Stimulated activated CD4-positive, alpha-beta T cell treated with anti-CD3 and anti-CD28 coated beads, TNF-alpha, amount 100 ng/mL, for 1 hour (primary cell): ENCODE measurements around the gene UBR2.
A peak's percentile ranks its signal among the peaks of the same experiment; 100 is the strongest.
"Not testable (repeated sequence)": the region's sequence is repeated elsewhere in the genome, so short reads cannot be mapped to it uniquely, and the experiment has no call there.

Experiments
- DNase-seq, 3 donors: peaks; one replicate each; pipeline ENCODE4 v3.0.0-alpha.2; 2020; ENCODE audit warnings: low read depth in 3 of 3, low spot score in 1 of 3

Gene UBR2

DNA sequence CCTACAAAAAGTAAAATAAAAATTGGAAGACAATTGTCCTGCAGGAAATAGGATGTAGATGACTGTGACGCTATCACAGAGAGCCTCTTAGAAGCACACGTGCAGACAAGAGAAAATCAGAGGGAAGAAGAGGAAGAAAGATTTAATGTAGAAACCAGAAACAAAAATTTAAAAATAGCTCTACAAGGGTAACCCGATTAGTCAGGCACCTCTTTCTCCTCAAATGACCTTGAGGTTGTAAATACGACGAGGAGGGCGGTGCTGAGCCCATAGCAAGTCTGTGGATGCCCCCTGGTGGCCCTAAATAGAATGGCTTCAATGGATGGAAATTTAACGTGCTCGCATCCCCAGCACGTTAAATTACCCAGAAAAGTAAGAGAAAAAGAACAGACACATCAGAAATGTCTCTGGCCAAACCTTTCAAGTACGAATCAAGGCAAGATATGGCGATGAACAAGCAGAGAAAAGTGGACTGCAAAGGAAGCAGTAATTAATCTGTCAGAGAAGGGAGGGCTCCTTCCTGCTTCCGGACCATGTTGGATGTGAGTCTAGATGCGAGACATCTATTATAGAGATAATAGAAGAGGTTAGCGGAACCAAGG, 162.8 kb downstream of the UBR2 start:
- DNase-seq = peak; percentile 29 to 55 (median 54)

DNA sequence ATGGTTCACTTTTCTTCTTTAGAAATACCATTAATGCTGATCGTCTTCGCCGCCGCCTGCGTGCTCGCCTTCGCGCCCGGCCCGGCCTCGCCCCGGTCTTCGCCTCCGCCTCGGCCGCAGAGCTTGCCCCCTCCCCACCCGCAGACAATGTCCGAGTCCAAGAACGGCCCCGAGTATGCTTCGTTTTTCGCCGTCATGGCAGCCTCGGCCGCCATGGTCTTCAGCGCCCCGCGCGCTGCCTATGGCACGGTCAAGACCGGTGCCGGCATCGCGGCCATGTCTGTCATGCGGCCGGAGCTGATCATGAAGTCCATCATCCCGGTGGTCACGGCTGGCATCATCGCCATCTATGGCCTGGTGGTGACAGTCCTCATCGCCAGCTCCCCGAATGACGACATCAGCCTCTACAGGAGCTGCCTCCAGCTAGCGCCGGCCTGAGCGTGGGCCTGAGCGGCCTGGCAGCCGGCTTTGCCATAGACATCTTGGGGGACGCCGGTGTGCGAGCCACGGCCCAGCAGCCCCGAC, 163.3 kb downstream of the UBR2 start:
- DNase-seq = peak in 1 of 3 donors; percentile 8

DNA sequence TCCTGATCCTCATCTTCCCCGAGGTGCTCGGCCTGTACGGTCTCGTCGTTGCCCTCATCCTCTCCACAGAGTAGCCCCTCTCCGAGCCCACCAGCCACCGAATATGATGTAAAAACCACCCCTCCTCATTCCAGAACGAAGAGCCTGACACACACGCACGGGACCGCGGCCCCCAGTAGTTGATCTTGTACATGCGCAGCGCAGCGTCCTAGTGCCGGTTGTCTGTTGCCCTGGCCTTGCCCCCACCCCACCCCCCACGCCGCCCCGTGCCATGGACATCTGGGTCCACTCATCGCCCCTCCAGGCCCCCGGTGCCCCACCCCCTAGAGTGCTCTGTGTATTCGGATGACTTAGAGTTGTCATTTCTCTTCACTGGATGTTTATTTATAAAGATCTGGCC, 163.8 kb downstream of the UBR2 start:
- no peak for DNase-seq

DNA sequence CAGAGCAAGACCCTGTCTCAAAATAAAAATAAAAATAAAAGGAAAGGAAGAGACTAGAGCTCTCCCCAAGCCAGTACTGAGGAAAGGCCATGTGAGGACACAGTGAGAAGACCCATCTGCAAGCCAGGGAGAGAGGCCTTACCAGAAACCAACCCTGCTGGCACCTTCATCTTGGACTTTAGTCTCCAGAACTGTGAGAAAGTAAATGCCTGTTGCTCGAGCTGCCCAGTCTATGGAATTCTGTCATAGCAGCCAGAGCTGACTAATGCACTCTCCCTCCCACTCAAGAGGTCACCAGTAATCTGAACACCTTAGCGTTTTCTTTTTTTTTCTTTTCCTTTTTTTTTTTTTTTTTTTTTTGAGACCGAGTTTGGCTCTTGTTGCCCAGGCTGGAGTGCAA, 165.9 kb downstream of the UBR2 start:
- no peak for DNase-seq

DNA sequence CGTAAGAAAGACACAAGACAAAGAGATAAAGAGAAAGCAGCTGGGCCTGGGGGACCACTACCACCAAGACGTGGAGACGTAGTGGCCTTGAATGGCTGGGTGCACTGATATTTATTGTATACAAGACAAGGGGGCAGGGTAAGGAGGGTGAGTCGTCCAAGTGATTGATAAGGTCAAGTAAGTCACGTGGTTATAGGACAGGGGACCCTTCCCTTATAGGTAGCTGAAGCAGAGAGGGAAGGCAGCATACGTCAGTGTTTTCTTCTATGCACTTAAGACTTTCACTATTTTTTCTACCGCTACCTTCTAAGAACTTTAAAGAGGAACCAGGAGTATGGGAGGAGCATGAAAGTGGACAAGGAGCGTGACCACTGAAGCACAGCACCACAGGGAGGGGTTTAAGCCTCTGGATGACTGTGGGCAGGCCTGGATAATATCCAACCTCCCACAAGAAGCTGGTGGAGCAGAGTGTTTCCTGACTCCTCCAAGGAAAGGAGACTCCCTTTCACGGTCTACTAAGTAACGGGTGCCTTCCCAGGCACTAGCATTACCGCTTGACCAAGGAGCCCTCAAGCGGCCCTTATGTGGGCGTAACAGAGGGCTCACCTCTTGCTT, 170.1 kb downstream of the UBR2 start:
- DNase-seq = not testable (repeated sequence)

DNA sequence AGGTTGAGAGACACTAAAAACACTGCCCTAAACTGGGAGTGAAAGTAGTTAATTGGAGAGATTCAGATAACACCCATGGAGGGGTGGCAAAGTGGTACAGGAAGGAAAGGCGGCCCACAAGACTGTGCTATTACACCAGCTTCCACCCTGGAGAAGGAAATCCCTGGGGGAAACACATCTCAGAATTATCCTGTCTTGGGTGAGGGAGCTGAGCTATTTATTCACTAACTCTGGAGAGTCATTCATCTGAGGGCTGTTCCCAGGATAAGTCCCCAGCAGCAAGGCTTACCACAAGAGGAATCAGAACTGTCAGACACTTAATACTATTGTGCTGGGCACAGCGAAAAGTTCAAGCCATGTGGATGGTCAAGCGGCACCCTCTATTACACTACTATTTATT, 172.1 kb downstream of the UBR2 start:
- DNase-seq = no peak

DNA sequence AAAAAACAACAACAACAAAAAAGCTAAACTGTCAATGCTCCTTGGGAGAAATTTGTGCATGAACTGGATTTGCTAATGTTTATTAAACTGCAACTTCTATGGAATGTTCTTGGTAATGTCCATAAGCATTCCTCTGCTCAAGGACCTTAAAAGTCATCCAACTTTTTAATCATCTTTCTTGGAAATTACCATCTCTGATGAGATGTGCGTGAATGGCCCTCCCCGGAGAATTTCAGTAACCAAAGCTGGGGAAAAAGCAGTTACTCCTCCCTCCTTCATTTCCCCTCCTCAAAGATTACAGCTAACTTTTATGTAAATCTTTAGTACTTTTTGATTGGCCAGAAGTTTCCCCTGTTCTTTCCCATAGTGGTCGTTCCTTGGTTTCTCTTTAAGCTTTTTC, 176.9 kb downstream of the UBR2 start:
- no peak for DNase-seq

DNA sequence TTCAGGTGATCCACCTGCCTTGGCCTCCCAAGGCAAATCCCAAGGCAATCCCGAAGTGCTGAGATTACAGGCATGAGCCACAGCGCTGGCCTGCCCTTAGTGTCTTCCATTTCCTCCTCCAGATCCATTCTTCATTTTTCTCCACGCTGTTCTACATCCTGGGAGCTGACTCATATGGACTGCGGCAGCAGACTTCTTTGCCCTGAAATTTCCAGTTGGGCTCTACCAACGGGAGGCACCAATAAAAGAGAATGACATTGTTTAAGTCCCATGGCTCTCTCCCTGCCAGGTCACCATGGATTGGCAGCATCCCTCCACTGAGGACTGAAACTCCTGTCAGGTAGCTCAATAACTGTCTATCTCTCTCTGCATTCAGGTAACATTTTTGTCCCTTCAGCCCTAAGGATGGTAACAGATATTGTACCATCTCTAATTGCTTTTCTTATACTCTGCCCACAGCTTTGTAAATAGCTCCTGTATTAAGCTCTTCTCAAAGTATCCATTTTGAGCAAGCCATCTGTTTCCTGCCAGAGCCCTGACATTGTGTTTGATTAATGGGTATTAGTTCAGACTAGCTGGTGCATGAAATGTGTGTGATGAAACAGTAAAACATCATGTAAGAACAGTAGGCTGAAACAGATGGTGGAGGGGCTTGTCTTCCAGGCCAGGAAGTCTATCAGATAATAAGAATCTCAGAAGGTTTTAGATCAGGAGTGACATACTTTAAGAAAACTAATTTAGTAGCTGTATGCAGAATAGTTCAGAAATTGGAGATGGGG, 178.5 kb downstream of the UBR2 start:
- no peak for DNase-seq
